ENCODE data around the gene SSTR5. TPM values are rescaled to one million over a fixed set of nuclear protein-coding genes. Genes with fewer than 3 reads are reported as not detected.

The SSTR5 gene
- polyA plus RNA-seq, 1 donor: 1.2 TPM

DNA sequence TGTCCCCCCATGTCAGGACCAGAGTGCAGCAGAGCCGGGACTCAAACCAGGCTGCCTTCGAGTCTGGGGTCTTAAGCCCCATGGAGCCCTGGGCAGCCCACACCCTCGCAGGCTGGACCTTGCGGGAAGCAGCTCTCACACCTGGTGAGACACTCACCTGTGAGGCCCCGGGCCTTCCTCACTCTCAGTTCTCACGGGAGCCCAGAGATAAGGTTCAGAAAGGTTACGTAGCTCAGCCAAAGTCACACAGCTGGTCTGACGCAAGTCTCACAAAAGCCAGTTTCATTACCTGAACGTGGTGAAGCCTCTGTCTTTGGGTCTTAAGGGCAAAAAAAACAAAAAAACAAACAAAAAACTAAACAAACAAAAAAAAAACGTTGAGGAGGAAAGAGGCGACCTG, 32.8 kb upstream of the SSTR5 start:
- Histone ChIP-seq H3K27me3 (ENCODE audit: control insufficient read depth, insufficient read depth, low read length) (peaks cover 5% of the 10 kb centered on the region), H3K36me3 (ENCODE audit: control insufficient read depth, insufficient read depth, low read length) (no peaks in the 10 kb centered on the region)
- WGBS (ENCODE audit: insufficient coverage, low lambda C conversion rate): no CpG with 5 or more reads among the region's 11 CpGs

DNA sequence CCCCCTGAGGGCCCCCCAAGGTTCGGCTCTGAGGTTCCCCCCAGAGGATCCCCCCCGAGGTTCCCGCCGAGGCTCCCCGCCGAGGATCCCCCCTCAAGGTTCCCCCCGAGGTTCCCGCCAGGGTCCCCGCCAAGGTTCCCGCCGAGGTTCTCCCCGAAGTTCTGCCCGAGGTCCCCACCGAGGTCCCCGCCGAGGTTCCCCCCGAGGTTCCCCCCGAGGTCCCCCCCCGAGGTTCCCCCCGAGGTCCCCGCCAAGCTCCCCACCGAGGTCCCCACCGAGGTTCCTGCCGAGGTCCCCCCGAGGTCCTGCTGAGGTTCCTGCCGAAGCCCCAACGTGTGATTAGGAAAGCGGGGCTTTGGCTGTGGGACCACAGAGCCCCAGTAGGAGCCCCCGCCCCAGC, 32.2 kb upstream of the SSTR5 start:
- H3K27ac ChIP-seq (ENCODE audit: low read length): no peak overlapping the region
- peaks cover 5% of the 10 kb centered on the region for H3K27me3 ChIP-seq (ENCODE audit: control insufficient read depth, insufficient read depth, low read length)
- H3K9me3 ChIP-seq (ENCODE audit: control insufficient read depth, low read depth, low read length): peaks cover 30% of the 10 kb centered on the region
- no peaks in the 10 kb centered on the region for H3K4me1 ChIP-seq (ENCODE audit: control insufficient read depth, insufficient read depth, low read length)
- no peak overlapping the region for H3K4me3 ChIP-seq (ENCODE audit: low read length)
- H3K36me3 ChIP-seq (ENCODE audit: control insufficient read depth, insufficient read depth, low read length): no peaks in the 10 kb centered on the region
- no peak for DNase-seq
- no CpG with 5 or more reads among the region's 29 CpGs for WGBS (ENCODE audit: insufficient coverage, low lambda C conversion rate)

More for the DNA sequence above, 32.8 kb upstream of the SSTR5 start:
- H3K9me3 ChIP-seq (ENCODE audit: control insufficient read depth, low read depth, low read length): peaks cover 30% of the 10 kb centered on the region
- no peak overlapping the region for H3K27ac ChIP-seq (ENCODE audit: low read length)
- no peak overlapping the region for H3K4me3 ChIP-seq (ENCODE audit: low read length)
- DNase-seq: no peak
- H3K4me1 ChIP-seq (ENCODE audit: control insufficient read depth, insufficient read depth, low read length): no peaks in the 10 kb centered on the region

DNA sequence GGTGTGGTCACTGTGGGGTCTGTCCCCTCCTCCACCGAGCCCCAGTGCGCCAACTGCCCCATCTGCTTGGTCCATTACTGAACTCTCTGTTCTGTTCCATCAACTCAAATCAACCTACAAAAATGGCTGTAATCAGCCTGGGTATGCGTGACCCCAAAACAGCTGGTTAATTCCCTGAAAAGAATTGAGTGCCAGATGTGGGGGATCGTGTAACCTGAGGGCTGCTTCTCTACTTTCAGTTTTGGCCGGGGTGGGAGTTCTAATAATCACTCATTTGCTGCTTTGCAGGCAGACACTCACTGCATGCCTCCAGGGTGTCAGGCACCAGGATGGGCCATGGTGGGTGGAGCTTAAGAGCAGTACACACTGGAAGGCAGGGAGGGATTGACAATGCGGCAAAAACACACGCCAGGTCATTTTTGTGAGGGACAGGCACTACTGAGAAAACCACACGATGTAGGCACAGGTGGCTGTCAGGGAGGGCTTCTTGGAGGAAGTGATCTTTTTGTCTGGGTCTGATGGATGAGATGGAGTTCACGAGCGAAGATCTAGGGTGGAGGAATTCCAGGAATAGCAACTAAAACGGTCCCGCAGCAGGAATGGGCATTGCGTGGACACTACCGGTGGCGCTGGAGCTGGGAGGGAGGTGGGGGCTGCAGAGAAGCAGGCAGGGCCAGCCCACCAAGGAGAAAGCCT, 30.4 kb upstream of the SSTR5 start:
- no peaks in the 10 kb centered on the region for H3K36me3 ChIP-seq (ENCODE audit: control insufficient read depth, insufficient read depth, low read length)
- no peak overlapping the region for H3K4me3 ChIP-seq (ENCODE audit: low read length)
- no peak overlapping the region for H3K27ac ChIP-seq (ENCODE audit: low read length)
- peaks cover 30% of the 10 kb centered on the region for H3K9me3 ChIP-seq (ENCODE audit: control insufficient read depth, low read depth, low read length)
- H3K27me3 ChIP-seq (ENCODE audit: control insufficient read depth, insufficient read depth, low read length): no peaks in the 10 kb centered on the region
- DNase-seq: no peak
- H3K4me1 ChIP-seq (ENCODE audit: control insufficient read depth, insufficient read depth, low read length): no peaks in the 10 kb centered on the region
- WGBS (ENCODE audit: insufficient coverage, low lambda C conversion rate): no CpG with 5 or more reads among the region's 15 CpGs

DNA sequence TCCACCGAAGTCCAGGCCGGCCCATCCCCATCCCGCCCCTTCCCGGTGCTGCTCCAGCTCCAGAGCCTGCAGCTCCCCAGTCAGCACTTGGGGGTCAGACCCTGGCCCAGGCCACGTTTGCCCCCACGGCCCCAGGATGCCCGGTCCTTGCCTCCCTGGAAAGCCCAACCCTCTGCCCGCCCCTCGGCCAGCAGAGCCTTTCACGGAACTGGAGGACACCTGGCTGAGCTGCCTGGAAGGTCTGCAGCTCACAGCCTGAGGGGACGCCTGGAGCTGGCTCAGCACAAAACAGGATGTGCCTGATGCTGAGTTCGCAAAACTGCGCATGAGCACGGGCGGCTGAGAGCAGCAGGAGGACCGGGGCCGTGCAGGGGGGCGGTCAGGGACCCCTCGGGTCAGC, 29.7 kb upstream of the SSTR5 start:
- DNase-seq: no peak
- no peaks in the 10 kb centered on the region for H3K27me3 ChIP-seq (ENCODE audit: control insufficient read depth, insufficient read depth, low read length)
- no peak overlapping the region for H3K4me3 ChIP-seq (ENCODE audit: low read length)
- H3K4me1 ChIP-seq (ENCODE audit: control insufficient read depth, insufficient read depth, low read length): no peaks in the 10 kb centered on the region
- H3K27ac ChIP-seq (ENCODE audit: low read length): no peak overlapping the region
- H3K36me3 ChIP-seq (ENCODE audit: control insufficient read depth, insufficient read depth, low read length): no peaks in the 10 kb centered on the region
- WGBS (ENCODE audit: insufficient coverage, low lambda C conversion rate): no CpG with 5 or more reads among the region's 19 CpGs
- H3K9me3 ChIP-seq (ENCODE audit: control insufficient read depth, low read depth, low read length): peaks cover 30% of the 10 kb centered on the region

DNA sequence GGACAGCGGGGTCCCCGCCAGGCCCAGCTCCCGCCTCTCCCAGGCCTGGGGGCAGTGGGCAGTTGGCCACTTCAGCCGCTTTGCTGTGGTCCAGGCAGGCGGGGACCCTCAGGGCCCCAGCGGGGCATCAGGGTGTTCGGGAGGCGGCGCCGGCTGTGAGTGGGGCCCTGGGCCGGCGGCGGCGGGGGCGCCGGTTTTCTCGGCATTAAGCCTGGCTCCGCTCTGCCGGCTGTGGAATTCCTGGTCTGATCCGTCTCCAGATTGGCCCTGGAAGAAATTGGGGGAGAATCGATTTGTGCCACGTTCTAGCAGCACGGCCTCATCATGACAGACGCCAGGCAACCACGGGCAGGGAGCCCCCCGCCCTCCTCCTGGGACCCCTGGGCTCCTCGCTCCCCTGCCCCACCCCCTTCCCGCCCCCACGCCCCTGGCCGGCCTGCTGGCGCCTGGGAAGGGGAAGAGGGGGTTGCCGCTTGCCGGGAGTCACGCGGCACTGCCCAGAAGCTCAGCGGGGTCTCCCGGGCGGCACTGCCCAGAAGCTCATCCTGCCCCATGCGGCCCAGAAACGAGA, 28.6 kb upstream of the SSTR5 start:
- no peak for DNase-seq
- H3K9me3 ChIP-seq (ENCODE audit: control insufficient read depth, low read depth, low read length): peaks cover 35% of the 10 kb centered on the region
- peaks cover 4% of the 10 kb centered on the region for H3K4me1 ChIP-seq (ENCODE audit: control insufficient read depth, insufficient read depth, low read length)
- H3K27ac ChIP-seq (ENCODE audit: low read length): no peak overlapping the region
- peaks cover 4% of the 10 kb centered on the region for H3K27me3 ChIP-seq (ENCODE audit: control insufficient read depth, insufficient read depth, low read length)
- no CpG with 5 or more reads among the region's 40 CpGs for WGBS (ENCODE audit: insufficient coverage, low lambda C conversion rate)
- H3K4me3 ChIP-seq (ENCODE audit: low read length): no peak overlapping the region
- H3K36me3 ChIP-seq (ENCODE audit: control insufficient read depth, insufficient read depth, low read length): no peaks in the 10 kb centered on the region

DNA sequence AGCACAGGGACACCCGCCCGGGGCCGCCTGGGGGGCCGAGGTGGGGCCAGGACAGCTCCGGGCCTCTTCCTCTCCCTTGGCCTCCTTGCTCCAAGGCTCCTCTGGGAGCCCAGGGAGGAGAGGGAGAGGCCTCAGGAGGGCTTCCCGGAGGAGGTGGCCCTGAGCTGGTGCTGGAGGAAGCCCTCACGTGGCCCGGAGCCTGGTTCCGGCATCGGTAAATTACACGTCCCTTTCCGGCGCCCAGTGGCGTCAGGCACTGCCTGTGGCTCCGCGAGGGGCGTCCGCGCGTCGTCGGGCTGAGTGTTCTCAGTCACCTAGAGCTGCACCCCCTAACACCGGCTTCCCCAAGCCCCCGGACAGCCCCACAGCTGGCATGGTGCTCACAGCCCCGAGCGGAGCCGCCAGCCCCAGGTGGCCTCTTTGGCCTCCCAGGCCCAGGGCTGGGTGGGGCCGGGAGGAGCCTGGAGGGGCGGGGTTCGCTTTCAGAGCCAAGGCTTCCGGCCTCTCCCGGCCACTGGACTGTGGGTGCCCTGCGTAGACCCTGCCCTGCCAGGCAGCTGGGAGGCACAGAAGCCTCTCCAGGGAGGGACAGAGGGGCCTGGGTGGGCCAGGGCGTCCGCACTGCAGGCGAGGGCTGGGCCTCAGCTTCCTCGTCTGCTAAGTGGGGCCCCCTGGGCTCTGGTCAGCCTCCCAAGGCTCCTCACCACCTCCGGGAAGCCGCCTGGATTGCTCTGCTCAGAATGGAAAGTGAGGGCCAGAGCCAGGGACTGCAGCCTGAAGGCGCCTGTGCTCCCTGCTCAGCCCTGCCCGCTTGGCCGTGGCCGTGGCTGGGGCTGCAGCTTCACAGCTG, 27.9 kb upstream of the SSTR5 start:
- Histone ChIP-seq H3K27ac (ENCODE audit: low read length) (no peak overlapping the region), H3K9me3 (ENCODE audit: control insufficient read depth, low read depth, low read length) (peaks cover 37% of the 10 kb centered on the region), H3K27me3 (ENCODE audit: control insufficient read depth, insufficient read depth, low read length) (peaks cover 6% of the 10 kb centered on the region), H3K4me3 (ENCODE audit: low read length) (no peak overlapping the region), H3K36me3 (ENCODE audit: control insufficient read depth, insufficient read depth, low read length) (no peaks in the 10 kb centered on the region), H3K4me1 (ENCODE audit: control insufficient read depth, insufficient read depth, low read length) (peaks cover 8% of the 10 kb centered on the region)
- no peak for DNase-seq
- no CpG with 5 or more reads among the region's 43 CpGs for WGBS (ENCODE audit: insufficient coverage, low lambda C conversion rate)

DNA sequence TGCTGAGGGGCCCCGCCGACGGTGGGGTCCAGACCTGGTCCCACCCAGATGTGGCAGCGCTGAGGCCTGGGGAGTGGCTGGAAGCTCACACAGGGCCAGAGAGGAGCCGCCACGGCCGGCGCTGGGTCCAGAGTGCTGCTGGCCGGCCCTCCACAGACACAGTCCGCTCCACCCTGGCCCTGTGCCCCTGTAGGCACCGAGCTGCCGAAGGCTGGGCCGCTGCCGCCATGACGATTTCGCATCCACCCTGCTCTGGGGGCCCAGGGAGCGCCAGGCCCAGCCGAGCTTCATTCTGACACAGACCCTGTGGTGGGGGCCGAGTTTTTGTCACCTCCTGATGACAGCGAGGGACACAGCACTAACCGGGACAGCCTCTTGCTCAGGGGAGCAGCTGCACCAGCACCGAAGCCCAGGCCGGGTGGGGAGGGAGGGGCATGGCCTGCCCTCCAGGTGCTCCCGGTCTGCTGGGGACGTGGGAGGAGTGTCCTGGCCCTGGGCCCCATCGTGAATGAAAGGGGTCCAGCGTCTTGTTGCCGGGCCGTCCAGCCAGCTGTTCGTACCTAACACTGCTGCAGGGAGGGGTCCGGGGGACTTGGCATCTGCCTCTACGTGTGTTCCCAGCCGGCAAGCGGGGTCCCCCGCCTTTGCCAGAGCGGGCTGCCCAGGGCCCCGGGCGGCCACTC, 27.1 kb upstream of the SSTR5 start:
- WGBS (ENCODE audit: insufficient coverage, low lambda C conversion rate): no CpG with 5 or more reads among the region's 38 CpGs
- Histone ChIP-seq H3K4me3 (ENCODE audit: low read length) (no peak overlapping the region), H3K9me3 (ENCODE audit: control insufficient read depth, low read depth, low read length) (peaks cover 37% of the 10 kb centered on the region), H3K27ac (ENCODE audit: low read length) (no peak overlapping the region), H3K27me3 (ENCODE audit: control insufficient read depth, insufficient read depth, low read length) (peaks cover 10% of the 10 kb centered on the region), H3K36me3 (ENCODE audit: control insufficient read depth, insufficient read depth, low read length) (no peaks in the 10 kb centered on the region), H3K4me1 (ENCODE audit: control insufficient read depth, insufficient read depth, low read length) (peaks cover 8% of the 10 kb centered on the region)
- no peak for DNase-seq

DNA sequence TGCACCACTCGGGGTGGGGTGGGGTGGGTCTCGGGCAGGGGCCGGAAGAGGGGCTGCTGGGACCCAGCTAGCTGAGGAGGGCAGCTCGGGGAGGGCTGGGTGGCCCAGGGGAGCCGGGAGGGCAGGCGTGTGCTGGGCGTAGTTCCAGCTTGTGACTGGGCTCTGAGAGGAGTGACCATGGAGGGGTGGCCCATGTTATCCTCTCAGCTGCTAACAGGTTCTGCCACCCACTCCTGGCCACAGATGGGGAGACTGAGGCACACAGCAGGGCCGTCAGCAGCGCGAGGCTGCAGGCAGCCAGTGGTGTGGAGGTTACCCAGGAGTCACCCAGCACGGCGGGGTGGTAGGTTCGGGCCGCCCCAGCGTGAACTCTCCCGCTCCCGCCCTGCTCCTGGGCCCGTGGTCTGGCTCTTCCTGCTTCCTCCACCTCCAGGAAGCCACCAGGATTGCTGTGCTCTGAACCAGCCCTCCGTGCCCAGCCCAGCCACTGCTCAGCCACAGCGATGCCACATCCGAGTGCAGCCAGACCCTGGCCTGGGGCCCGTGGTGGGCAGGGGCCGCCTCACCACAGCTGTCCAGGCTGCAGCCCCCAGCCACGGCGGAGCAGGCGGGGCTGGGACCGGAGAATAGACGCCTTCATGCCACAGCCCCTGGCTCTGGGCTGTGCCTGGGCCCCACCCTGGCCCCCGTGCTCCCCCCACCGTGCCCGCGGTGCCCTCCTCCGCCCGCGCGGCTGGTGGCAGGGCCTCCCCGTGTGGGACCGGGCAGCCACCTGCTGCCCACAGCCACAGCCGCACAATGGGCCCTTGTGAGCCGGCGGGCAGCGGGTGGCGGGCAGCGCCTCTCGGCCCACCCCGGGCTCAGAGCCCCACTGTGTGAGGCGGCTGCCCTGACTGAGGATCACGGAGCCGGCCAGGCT, 26.3 kb upstream of the SSTR5 start:
- WGBS (ENCODE audit: insufficient coverage, low lambda C conversion rate): no CpG with 5 or more reads among the region's 49 CpGs
- Histone ChIP-seq H3K4me3 (ENCODE audit: low read length) (no peak overlapping the region), H3K27me3 (ENCODE audit: control insufficient read depth, insufficient read depth, low read length) (peaks cover 10% of the 10 kb centered on the region), H3K27ac (ENCODE audit: low read length) (no peak overlapping the region), H3K9me3 (ENCODE audit: control insufficient read depth, low read depth, low read length) (peaks cover 36% of the 10 kb centered on the region), H3K4me1 (ENCODE audit: control insufficient read depth, insufficient read depth, low read length) (peaks cover 8% of the 10 kb centered on the region), H3K36me3 (ENCODE audit: control insufficient read depth, insufficient read depth, low read length) (no peaks in the 10 kb centered on the region)
- DNase-seq: no peak

DNA sequence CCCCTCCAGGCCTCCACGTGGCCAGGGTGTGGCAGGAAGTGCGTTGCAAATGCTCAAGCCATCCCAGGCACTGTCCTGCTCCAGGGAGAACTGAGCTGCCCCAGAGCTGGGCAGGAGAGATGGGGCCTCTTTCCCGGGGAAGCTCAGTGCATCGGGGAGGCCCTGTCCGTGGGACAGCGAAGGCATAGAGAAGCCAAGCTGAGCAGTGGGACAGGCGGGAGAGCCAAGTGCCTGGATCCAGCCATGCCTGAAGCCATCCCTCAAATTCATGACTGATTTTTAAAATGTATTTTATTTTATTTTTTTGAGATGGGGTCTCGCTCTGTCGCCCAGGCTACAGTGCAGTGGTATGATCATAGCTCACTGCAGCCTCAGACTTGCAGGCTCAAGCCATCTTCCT, 25.4 kb upstream of the SSTR5 start:
- no CpG with 5 or more reads among the region's 9 CpGs for WGBS (ENCODE audit: insufficient coverage, low lambda C conversion rate)
- H3K27me3 ChIP-seq (ENCODE audit: control insufficient read depth, insufficient read depth, low read length): peaks cover 10% of the 10 kb centered on the region

More for the DNA sequence above, 25.4 kb upstream of the SSTR5 start:
- Histone ChIP-seq H3K27ac (ENCODE audit: low read length) (no peak overlapping the region), H3K4me1 (ENCODE audit: control insufficient read depth, insufficient read depth, low read length) (peaks cover 8% of the 10 kb centered on the region), H3K36me3 (ENCODE audit: control insufficient read depth, insufficient read depth, low read length) (no peaks in the 10 kb centered on the region), H3K4me3 (ENCODE audit: low read length) (no peak overlapping the region), H3K9me3 (ENCODE audit: control insufficient read depth, low read depth, low read length) (peaks cover 34% of the 10 kb centered on the region)
- DNase-seq: no peak

All from large intestine (tissue), 3 donors.